Neural cell (in vitro differentiated cells): ENCODE data around the gene ATP13A1.

Source experiments
- EP300 ChIP-seq: fragments of 450-650 bp; conservative IDR thresholded peaks from 2 replicates; pipeline ENCODE4 v1.6.1; 2014; ENCODE audit warnings: antibody characterized with exemption, mild to moderate bottlenecking, moderate library complexity; ENCODE audit not compliant: poor library complexity, severe bottlenecking
- EZH2 ChIP-seq: fragments of 200-600, 300-800 bp; shearing (Covaris generic), sonication (generic); IDR thresholded peaks from 2 replicates; pipeline ENCODE4 v1.6.1; 2014; ENCODE audit warnings: antibody characterized with exemption, low read length, borderline replicate concordance, mild to moderate bottlenecking; ENCODE audit not compliant: insufficient read depth, poor library complexity, severe bottlenecking
- POLR2AphosphoS5 ChIP-seq: IDR thresholded peaks from 2 replicates; pipeline ENCODE4 v1.6.1; 2012
- RAD21 ChIP-seq: fragments of 450-650 bp; conservative IDR thresholded peaks from 2 replicates; pipeline ENCODE4 v1.6.1; 2014; ENCODE audit warnings: antibody characterized with exemption, mild to moderate bottlenecking, moderate library complexity
- SMC3 ChIP-seq: fragments of 450-650 bp; conservative IDR thresholded peaks from 2 replicates; pipeline ENCODE4 v1.6.1; 2014; ENCODE audit warnings: antibody characterized with exemption, mild to moderate bottlenecking, moderate library complexity; ENCODE audit not compliant: poor library complexity
- TF ChIP-seq, protein P1 (sequence below): fragments of 450-650 bp; IDR thresholded peaks from 2 replicates; pipeline ENCODE4 v1.5.1; 2014; ENCODE audit warnings: antibody characterized with exemption, mild to moderate bottlenecking, moderate library complexity; ENCODE audit not compliant: poor library complexity, severe bottlenecking
- TF ChIP-seq, protein P2 (sequence below): IDR thresholded peaks from 2 replicates; pipeline ENCODE4 v1.6.1; 2012; ENCODE audit warnings: borderline replicate concordance

DNA sequence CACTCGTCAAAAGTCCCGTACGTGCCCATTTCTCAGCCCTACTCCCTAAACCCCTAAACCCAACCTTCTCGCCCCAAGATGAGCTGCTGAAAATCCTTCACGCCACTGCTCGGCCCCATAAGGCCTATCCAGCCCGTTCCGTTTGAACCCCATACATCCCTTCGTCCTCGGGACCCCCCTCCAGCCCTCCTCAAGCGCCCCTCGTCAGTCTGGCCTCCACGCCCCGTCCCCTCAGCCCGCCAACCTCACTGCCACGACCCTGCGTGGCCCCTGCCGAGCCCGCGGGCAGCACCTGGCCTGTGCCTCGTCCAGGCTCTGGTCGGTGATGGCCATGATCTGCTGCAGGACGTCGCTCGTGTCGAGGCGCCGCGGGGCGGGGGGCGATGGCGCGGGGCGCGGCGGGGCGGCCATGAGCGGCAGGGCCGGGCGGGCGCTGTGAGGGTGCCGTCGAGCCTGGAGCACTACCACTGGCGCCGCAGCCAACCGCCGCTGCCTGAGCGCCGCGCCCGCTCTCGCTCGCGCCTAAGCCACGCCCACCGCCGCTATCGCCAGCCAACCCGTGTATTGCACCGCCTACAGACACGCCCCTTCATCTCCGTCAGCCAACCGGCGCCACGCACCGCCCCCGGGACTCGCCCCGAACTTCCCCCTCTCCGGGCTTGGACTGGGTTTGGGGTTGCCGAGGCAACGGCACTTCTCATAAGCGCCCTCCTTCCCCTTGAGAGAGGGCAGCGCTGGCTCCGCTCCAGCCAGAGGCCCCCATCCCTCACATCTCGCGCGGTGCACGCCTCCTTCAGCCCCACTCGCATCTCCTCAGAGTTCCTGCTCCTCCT lies 45.0 kb downstream of the ATP13A1 start, which contains the start of gene PBX4:
- TF ChIP-seq, protein P1, sequence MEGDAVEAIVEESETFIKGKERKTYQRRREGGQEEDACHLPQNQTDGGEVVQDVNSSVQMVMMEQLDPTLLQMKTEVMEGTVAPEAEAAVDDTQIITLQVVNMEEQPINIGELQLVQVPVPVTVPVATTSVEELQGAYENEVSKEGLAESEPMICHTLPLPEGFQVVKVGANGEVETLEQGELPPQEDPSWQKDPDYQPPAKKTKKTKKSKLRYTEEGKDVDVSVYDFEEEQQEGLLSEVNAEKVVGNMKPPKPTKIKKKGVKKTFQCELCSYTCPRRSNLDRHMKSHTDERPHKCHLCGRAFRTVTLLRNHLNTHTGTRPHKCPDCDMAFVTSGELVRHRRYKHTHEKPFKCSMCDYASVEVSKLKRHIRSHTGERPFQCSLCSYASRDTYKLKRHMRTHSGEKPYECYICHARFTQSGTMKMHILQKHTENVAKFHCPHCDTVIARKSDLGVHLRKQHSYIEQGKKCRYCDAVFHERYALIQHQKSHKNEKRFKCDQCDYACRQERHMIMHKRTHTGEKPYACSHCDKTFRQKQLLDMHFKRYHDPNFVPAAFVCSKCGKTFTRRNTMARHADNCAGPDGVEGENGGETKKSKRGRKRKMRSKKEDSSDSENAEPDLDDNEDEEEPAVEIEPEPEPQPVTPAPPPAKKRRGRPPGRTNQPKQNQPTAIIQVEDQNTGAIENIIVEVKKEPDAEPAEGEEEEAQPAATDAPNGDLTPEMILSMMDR, result no peak
- TF ChIP-seq POLR2AphosphoS5, result peak; percentile 61
- TF ChIP-seq EZH2, result no peak
- TF ChIP-seq, protein P2, sequence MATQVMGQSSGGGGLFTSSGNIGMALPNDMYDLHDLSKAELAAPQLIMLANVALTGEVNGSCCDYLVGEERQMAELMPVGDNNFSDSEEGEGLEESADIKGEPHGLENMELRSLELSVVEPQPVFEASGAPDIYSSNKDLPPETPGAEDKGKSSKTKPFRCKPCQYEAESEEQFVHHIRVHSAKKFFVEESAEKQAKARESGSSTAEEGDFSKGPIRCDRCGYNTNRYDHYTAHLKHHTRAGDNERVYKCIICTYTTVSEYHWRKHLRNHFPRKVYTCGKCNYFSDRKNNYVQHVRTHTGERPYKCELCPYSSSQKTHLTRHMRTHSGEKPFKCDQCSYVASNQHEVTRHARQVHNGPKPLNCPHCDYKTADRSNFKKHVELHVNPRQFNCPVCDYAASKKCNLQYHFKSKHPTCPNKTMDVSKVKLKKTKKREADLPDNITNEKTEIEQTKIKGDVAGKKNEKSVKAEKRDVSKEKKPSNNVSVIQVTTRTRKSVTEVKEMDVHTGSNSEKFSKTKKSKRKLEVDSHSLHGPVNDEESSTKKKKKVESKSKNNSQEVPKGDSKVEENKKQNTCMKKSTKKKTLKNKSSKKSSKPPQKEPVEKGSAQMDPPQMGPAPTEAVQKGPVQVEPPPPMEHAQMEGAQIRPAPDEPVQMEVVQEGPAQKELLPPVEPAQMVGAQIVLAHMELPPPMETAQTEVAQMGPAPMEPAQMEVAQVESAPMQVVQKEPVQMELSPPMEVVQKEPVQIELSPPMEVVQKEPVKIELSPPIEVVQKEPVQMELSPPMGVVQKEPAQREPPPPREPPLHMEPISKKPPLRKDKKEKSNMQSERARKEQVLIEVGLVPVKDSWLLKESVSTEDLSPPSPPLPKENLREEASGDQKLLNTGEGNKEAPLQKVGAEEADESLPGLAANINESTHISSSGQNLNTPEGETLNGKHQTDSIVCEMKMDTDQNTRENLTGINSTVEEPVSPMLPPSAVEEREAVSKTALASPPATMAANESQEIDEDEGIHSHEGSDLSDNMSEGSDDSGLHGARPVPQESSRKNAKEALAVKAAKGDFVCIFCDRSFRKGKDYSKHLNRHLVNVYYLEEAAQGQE, result no peak
- TF ChIP-seq RAD21, result peak; percentile 15
- no peak for TF ChIP-seq SMC3
- no peak for TF ChIP-seq EP300
